Right ventricle myocardium inferior (tissue), 1 donor: Measurements from ENCODE around the gene ISYNA1. TPM values are rescaled to one million over a fixed set of nuclear protein-coding genes. Genes with fewer than 3 reads are reported as not detected.

Experiments
- ATAC-seq: fragments of 200-7000 bp; cut with Tn5 transposase; one replicate; pipeline ENCODE4 v1.9.1; 2020; ENCODE audit warnings: mild to moderate bottlenecking, moderate library complexity
- DNase-seq: peaks from one replicate; pipeline ENCODE4 v3.0.0; 2021; ENCODE audit errors: missing footprints
- intact Hi-C: fragments of 100-400 bp; cut with DNase I; formaldehyde crosslinking; loops from one replicate; pipeline ENCODE4 v1.11.0; 2022
- total RNA-seq: library from RNA; stranded (reverse); fragmentation: NEBNext Ultra II Directional; extraction: Animal tissue kit (Norgen Biotek cat#: 25700); gene quantifications from one replicate; pipeline ENCODE4 v1.2.1, GENCODE V29; 2021
- donor health status: DM: no; HTN: yes; CAD: no; lungs with severe emphysema.

ISYNA1 gene
- total RNA-seq, 1 donor from 2014 or later = 26.0 TPM

- ATAC-seq = no peak
- DNase-seq = no peak
- intact Hi-C loops = no loop called here
These were observed 10.7 kb downstream of the ISYNA1 start for GRCh38 chr19:18427080-18427742.

- ATAC-seq (no peak), DNase-seq (peak; percentile 66)
- intact Hi-C loops = no loop called here
These were observed 11.5 kb downstream of the ISYNA1 start for GRCh38 chr19:18426416-18426767.

DNA sequence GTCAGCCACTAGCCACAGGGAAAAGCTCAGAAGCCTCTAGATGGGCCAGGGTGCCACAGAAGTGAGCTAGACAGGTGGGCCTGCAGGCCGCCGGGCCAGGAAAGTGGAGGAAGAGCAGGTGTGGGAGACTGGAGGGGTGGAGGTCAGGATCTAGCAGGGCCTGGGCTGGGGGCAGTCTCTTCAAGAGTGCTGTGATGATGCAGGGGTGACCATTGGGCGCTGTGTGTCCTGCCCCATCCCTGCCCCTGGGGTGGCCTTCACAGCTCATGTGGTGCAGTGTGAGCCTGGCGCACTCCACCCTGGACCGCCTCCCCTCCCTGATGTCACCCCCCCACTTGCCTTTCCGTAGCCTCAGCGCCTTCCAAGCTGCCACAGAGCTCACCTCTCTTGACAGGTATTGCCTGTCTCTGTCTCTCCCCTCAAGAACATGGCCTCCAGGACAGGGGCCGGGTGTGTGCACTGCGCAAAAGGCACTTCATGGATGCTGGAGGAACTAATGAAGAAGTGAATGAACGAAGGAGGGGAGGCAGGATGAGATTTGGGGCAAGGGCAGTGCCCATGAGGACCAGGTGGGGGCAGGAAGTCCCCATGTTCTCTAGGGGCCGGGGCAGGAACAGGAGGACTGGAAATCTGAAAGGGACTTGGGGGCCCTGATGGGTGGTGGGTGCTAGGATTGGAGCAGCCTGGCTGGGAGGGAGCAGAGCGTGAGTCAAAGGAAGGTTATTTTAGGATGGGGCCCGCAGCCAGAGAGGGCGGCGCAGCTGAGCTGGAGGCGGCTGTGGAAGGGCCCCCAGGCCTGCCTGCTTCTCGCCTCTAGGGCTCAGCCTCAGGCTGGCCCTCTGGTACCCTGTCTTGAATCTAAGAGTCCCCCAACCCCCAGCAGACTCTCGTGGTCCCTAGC lies 12.2 kb downstream of the ISYNA1 start:
- DNase-seq = peak; percentile 81
- intact Hi-C loops = no loop called here
- ATAC-seq = peak; percentile 68

GRCh38 chr19:18424890-18425514 lies 12.9 kb downstream of the ISYNA1 start:
- intact Hi-C loops = no loop called here
- ATAC-seq (no peak), DNase-seq (no peak)

DNA sequence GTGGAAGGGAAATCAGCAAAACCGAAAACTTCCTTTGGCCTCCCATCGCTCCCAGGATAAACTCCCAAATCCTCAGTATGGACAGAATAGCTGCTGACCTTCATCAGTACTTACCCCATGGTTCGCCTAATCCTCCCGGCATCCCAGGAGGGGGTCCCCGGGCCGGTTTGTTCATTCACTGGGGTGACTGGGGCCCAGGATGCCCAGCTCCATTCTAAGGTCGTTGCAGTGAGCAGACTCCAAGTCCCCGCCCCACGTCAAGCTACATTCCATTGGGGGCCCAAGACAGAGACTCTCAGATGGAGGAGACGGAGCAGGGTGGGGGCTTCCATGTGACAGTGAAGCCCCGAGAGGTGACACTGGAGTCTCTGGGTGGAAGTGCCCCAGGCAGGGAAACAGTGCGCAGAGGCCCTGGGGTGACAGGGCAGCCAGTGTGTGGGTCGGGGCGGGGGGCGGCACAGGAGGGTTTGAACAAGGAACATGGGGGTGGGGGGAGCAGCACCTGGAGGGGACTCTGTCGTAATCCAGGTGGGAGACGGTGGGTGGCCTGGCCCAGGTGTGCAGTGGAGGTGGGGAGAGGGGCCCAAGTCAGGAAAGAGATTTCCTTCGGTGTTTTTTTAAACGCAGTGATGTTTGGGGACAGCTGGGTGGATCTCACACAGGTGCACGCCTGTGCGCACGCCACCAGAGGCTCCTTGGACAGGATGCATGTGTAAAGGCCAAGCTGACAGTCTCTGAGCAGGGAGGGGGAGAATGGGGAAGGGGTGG lies 13.6 kb downstream of the ISYNA1 start:
- no peak for ATAC-seq

DNA sequence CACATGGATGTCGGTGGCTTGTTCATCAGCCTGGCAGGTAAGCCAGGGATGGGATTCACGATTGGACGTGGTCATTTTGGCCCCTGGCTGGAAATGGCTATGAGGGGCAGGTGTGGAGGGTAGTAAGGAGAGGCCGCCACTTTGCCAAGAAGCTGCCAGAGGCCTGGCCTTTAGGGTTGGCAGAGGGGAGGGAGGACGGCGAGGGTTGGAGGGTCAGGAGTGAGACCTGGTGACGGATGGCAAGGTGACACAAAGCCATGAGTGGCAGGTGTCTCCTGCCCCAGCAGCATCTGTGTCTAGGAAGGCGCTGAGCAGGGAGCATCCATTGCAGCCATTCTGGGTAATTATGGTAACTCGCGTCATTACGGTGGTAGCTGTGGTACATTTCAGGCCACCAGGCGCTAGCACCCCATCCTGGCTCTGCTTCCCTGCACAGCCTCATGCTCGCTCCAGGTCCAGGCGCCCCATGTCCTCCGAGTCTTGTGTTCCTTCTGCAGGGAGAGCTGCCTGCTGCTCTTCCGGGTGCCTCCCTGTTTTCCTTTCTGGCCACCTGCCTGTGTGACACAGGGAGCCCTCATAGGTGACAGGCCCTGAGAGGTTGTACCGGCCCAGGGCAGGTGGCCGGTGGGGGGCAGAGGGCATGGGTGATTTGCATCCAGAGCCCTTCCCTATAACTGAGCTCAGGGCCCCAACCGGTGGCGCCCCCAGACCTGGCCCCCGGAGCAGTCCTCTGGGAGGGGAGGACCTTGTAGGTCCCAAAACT lies 14.5 kb downstream of the ISYNA1 start:
- DNase-seq (no peak), ATAC-seq (no peak)
- intact Hi-C loops = no loop called here

More for the DNA sequence above, 13.6 kb downstream of the ISYNA1 start:
- no peak for DNase-seq
- intact Hi-C loops = no loop called here

- DNase-seq = no peak
- intact Hi-C loops = no loop called here
- no peak for ATAC-seq
These were observed 15.3 kb downstream of the ISYNA1 start for GRCh38 chr19:18422530-18423191.

- DNase-seq (no peak), ATAC-seq (no peak)
- intact Hi-C loops = no loop called here
These were observed 16.5 kb downstream of the ISYNA1 start for GRCh38 chr19:18421371-18421959.

GRCh38 chr19:18420930-18421329 lies 17.0 kb downstream of the ISYNA1 start:
- ATAC-seq = no peak
- intact Hi-C loops = no loop called here
- no peak for DNase-seq

DNA sequence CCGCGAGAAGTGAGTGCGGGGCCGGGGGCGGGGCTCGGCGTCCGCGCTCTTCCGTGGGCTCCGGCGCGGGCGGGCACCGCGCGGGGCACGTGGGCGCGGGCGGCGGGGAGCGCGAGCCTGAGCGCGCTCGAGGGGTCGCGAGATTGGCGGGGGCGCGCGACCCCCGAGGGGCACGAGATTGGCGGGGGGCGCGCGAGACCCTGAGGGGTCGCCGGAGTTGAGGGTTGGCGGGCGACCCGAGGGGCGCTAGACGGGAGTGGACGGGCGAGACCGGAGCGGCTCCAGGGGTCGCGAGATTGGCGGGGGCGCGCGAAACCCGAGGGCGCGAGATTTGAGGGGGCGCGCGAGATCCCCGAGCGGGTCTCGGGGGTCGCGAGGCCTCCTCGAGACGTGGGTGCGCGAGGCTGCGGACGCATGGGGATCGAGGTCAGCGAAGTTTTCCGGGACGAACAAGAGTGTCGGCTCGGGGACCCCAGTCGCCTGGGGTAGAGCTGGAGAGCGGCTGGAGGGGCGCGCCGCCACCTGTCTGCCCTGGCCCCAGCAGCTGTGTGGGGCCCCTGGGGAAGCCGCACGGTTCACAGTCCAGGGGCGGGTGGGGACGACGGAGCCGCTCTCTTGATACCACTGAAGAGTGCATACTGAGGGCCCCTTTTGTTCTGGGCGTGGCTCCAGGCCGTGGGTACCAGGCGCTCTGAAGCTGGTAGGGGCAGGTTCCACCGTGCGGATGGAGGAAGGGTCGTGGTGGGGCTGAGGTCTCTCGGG lies 18.1 kb downstream of the ISYNA1 start:
- DNase-seq (no peak), ATAC-seq (no peak)
- intact Hi-C loops = loop anchor here (5.0 kb wide), 1 partner anchor 138 kb away; the partner anchor contains the start of gene JUND

DNA sequence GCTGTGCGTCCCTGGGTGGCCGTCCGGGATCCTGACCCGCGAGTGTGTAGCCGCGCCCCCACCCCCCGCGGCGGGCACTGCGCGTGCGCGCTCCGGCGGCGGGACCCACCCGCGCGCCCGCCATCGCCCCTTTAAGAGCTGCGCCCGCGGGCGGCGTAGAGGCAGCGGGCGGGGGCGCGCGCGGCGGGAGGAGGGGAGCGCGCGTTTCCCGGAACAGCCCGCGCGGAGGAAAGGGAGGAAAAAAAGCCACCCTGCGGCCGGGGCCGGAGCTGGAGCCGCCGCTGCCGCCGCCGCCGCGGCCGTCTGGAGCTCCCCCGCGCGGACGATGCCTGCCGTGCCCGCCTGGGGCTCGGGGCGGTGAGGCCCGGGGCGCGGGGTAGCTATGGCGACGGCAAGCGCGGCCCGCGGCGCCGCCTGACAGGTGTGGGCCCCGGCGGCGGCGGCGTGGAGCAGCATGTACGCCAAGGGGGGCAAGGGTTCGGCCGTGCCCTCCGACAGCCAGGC lies 18.7 kb downstream of the ISYNA1 start, which contains the start of gene SSBP4:
Gene SSBP4, plus strand, starts transcription at position 204 of the 504 bp plus-strand sequence. Its CDS starts 251 bp downstream, at position 455.
- DNase-seq (peak; percentile 88), ATAC-seq (peak; percentile 15)
- intact Hi-C loops = loop anchor here (5.0 kb wide), 1 partner anchor 137 kb away; the partner anchor contains the start of gene JUND

GRCh38 chr19:18418483-18419194 lies 19.3 kb downstream of the ISYNA1 start:
- ATAC-seq (peak; percentile 0), DNase-seq (no peak)
- intact Hi-C loops = loop anchor here (5.0 kb wide), 1 partner anchor 136 kb away; the partner anchor contains the start of gene JUND

DNA sequence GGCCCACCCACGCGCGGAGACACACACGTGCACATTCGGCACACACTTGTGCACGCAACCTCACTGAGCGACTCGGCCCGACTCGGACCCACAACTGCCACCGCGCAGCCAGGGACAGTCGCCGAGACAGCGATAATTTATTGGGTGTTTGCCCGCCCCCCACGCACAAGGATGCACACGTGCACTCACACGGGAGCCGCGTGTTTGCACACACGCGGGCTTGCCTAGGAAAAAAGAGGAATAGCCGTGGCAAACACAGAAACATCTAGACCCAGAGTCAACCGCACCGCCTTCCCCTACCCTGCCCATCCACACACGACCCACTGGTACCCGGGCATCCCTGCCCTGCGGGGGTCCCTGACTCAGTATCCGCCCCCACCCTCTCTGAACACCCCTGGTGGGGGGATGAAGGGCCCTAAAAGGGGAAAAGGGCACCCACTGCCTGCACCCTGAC lies 19.9 kb downstream of the ISYNA1 start:
- ATAC-seq (no peak), DNase-seq (peak; percentile 84)
- intact Hi-C loops = loop anchor here (5.0 kb wide), 1 partner anchor 136 kb away; the partner anchor contains the start of gene JUND

- ATAC-seq = peak; percentile 64
- DNase-seq = peak; percentile 92
- intact Hi-C loops = loop anchor here (5.0 kb wide), 1 partner anchor 135 kb away; the partner anchor contains the start of gene JUND
These were observed 20.5 kb downstream of the ISYNA1 start for GRCh38 chr19:18417250-18418028.
